Muscle of leg (tissue), 11 donors: ENCODE results near the gene ART5. TPM values are rescaled to one million over a fixed set of nuclear protein-coding genes. Genes with fewer than 3 reads are reported as not detected.
A peak's percentile ranks its signal among the peaks of the same experiment; 100 is the strongest.
"Not testable (repeated sequence)": the region's sequence is repeated elsewhere in the genome, so short reads cannot be mapped to it uniquely, and the experiment has no call there.

ENCODE experiments used
- DNase-seq: peaks from one replicate; pipeline ENCODE4 v3.0.0; 2013
- H3K27ac ChIP-seq: one replicate; pipeline ENCODE4 v1.5.1; 2013; ENCODE audit warnings: mild to moderate bottlenecking, low read length, control low read depth
- H3K27me3 ChIP-seq: one replicate; pipeline ENCODE4 v1.6.1; 2013; ENCODE audit warnings: low read length; ENCODE audit not compliant: control insufficient read depth, insufficient read depth
- H3K36me3 ChIP-seq: one replicate; pipeline ENCODE4 v1.6.1; 2013; ENCODE audit warnings: low read length; ENCODE audit not compliant: control insufficient read depth, insufficient read depth
- H3K4me1 ChIP-seq: one replicate; pipeline ENCODE4 v1.6.1; 2013; ENCODE audit warnings: low read length; ENCODE audit not compliant: control insufficient read depth, insufficient read depth
- H3K4me3 ChIP-seq: one replicate; pipeline ENCODE4 v1.5.1; 2013; ENCODE audit warnings: low read length, control low read depth
- H3K9me3 ChIP-seq: replicated peaks from 2 replicates; pipeline ENCODE4 v1.6.1; 2013; ENCODE audit warnings: low read depth, low read length; ENCODE audit not compliant: control insufficient read depth
- WGBS: methylation state at CpG from one replicate; pipeline ENCODE4 v1.1.5; 2013; ENCODE audit warnings: missing lambda C conversion rate; ENCODE audit not compliant: insufficient coverage; 5-methylcytosine and 5-hydroxymethylcytosine counted together
- polyA plus RNA-seq, 8 donors: library from polyadenylated mRNA; unstranded; fragments of 120-200 nt; gene quantifications; one replicate each; pipeline versions ENCODE4 v1.2.1 to v1.2.3, GENCODE V29; 2013; ENCODE audit warnings: inconsistent platforms in 1 of 8, low replicate concordance in 1 of 8; ENCODE audit not compliant: insufficient read length in 8 of 8, insufficient read depth in 1 of 8
- total RNA-seq: library from RNA; stranded (reverse); fragments of 120-200 nt; gene quantifications from one replicate; pipeline ENCODE4 v1.2.4, GENCODE V29; 2013

The ART5 gene
- total and polyA plus RNA-seq, 9 donors, result 1.2 to 5.4 (median 2.8) TPM

- Histone ChIP-seq H3K4me3 (no peak overlapping the region), H3K27me3 (no peaks in the 10 kb centered on the region), H3K36me3 (no peaks in the 10 kb centered on the region), H3K4me1 (peaks cover 16% of the 10 kb centered on the region), H3K9me3 (peaks cover 2% of the 10 kb centered on the region), H3K27ac (no peak overlapping the region)
- DNase-seq, result no peak
- no CpG with 5 or more reads among the region's 3 CpGs for WGBS
These were observed 29.7 kb downstream of the ART5 start for GRCh38 chr11:3611976-3612678.

GRCh38 chr11:3610846-3611245, 30.9 kb downstream of the ART5 start:
- Histone ChIP-seq H3K36me3 (no peaks in the 10 kb centered on the region), H3K4me3 (no peak overlapping the region), H3K4me1 (peaks cover 7% of the 10 kb centered on the region), H3K27ac (no peak overlapping the region), H3K27me3 (no peaks in the 10 kb centered on the region), H3K9me3 (peaks cover 2% of the 10 kb centered on the region)
- WGBS, result no CpG with 5 or more reads among the region's 4 CpGs
- no peak for DNase-seq

GRCh38 chr11:3609416-3610265, 32.2 kb downstream of the ART5 start:
- no peak overlapping the region for H3K27ac ChIP-seq
- peaks cover 3% of the 10 kb centered on the region for H3K4me1 ChIP-seq
- no peaks in the 10 kb centered on the region for H3K27me3 ChIP-seq
- H3K36me3 ChIP-seq, result no peaks in the 10 kb centered on the region
- 30% methylated on average over 2 of the region's 7 CpGs for WGBS
- peak; percentile 18 for DNase-seq
- no peak overlapping the region for H3K4me3 ChIP-seq
- H3K9me3 ChIP-seq, result peaks cover 2% of the 10 kb centered on the region

- Histone ChIP-seq H3K9me3 (no peaks in the 10 kb centered on the region), H3K4me1 (no peaks in the 10 kb centered on the region), H3K36me3 (no peaks in the 10 kb centered on the region), H3K4me3 (no peak overlapping the region), H3K27ac (no peak overlapping the region), H3K27me3 (no peaks in the 10 kb centered on the region)
- WGBS, result 75% methylated on average over 2 of the region's 5 CpGs
- no peak for DNase-seq
These were observed 36.0 kb downstream of the ART5 start for GRCh38 chr11:3605771-3606203.

GRCh38 chr11:3605283-3605662, 36.5 kb downstream of the ART5 start:
- 92% methylated on average over 2 of the region's 3 CpGs for WGBS
- no peak for DNase-seq
- no peak overlapping the region for H3K27ac ChIP-seq

GRCh38 chr11:3604167-3604566, 37.6 kb downstream of the ART5 start:
- H3K4me1 ChIP-seq, result no peaks in the 10 kb centered on the region
- WGBS, result no CpG with 5 or more reads among the region's 3 CpGs
- H3K36me3 ChIP-seq, result no peaks in the 10 kb centered on the region
- H3K4me3 ChIP-seq, result no peak overlapping the region
- H3K27me3 ChIP-seq, result no peaks in the 10 kb centered on the region
- no peak overlapping the region for H3K27ac ChIP-seq
- H3K9me3 ChIP-seq, result no peaks in the 10 kb centered on the region
- DNase-seq, result no peak

More at GRCh38 chr11:3605283-3605662, 36.5 kb downstream of the ART5 start:
- H3K4me3 ChIP-seq, result no peak overlapping the region
- H3K4me1 ChIP-seq, result no peaks in the 10 kb centered on the region
- no peaks in the 10 kb centered on the region for H3K9me3 ChIP-seq
- H3K36me3 ChIP-seq, result no peaks in the 10 kb centered on the region
- H3K27me3 ChIP-seq, result no peaks in the 10 kb centered on the region

GRCh38 chr11:3600201-3600600, 41.6 kb downstream of the ART5 start:
- not testable (repeated sequence) for H3K4me1 ChIP-seq
- 75% methylated on average over 3 of the region's 10 CpGs for WGBS

GRCh38 chr11:3597743-3598142, 44.0 kb downstream of the ART5 start:
- H3K27me3 ChIP-seq, H3K4me3 ChIP-seq, H3K36me3 ChIP-seq, DNase-seq, H3K27ac ChIP-seq, H3K4me1 ChIP-seq, H3K9me3 ChIP-seq: not testable (repeated sequence)
- WGBS, result 98% methylated on average over 9 of the region's 15 CpGs

More at GRCh38 chr11:3600201-3600600, 41.6 kb downstream of the ART5 start:
- not testable (repeated sequence) for H3K9me3 ChIP-seq, H3K36me3 ChIP-seq, H3K27ac ChIP-seq, DNase-seq, H3K4me3 ChIP-seq, H3K27me3 ChIP-seq

GRCh38 chr11:3591326-3591725, 50.5 kb downstream of the ART5 start:
- H3K27ac ChIP-seq, H3K4me1 ChIP-seq, DNase-seq, H3K36me3 ChIP-seq, H3K27me3 ChIP-seq, H3K9me3 ChIP-seq, H3K4me3 ChIP-seq: not testable (repeated sequence)
- WGBS, result 96% methylated on average over 11 of the region's 24 CpGs

- not testable (repeated sequence) for H3K4me1 ChIP-seq, H3K36me3 ChIP-seq, H3K9me3 ChIP-seq, H3K27me3 ChIP-seq, H3K27ac ChIP-seq, DNase-seq, H3K4me3 ChIP-seq
- WGBS, result no CpG with 5 or more reads among the region's 2 CpGs
These were observed 51.6 kb downstream of the ART5 start for GRCh38 chr11:3590193-3590592.
